Measurements from ENCODE around the gene B4GALNT3. TPM values are rescaled to one million over a fixed set of nuclear protein-coding genes. Genes with fewer than 3 reads are reported as not detected.

Gene B4GALNT3
- total and polyA plus RNA-seq, 2 of the 13 experiments (the other 11 are each of a cell fraction or from before 2014, with no cell fraction given) = 3.2 to 4.4 TPM

DNA sequence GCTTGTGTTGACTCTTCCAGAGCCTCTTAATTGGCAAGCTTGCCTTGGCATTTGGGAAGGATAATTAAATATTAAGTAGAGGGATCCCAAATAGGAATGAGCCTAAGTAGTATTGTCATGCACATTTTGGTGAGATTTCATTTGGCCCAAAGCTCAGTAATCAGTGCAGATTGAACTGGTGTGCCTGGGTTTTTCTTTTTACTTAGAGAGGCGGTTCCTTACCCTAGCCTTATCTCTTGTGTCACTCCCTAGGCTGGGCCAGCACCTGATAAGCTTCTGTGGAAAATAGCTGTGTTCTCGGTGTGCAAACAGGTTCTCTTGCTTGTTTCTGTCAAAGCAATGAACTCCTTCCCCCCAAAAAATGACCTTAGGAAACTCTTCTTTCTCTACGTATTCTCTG lies 9.3 kb upstream of the B4GALNT3 start:
- 22% methylated on average over 3 of the region's 3 CpGs for WGBS (ENCODE audit: low lambda C conversion rate)
- Histone ChIP-seq H3K79me2 (ENCODE audit: insufficient read depth, low read length) (no peaks in the 10 kb centered on the region), H3K4me3 (replicated peaks in 1 of 3; ENCODE audit: insufficient read depth in 1 of 3, low read depth in 2 of 3, low read length in 3 of 3) (no peak overlapping the region), H3K36me3 (replicated peaks in 1 of 2; ENCODE audit: control insufficient read depth in 1 of 2, insufficient read depth in 2 of 2, low read length in 2 of 2) (no peaks in the 10 kb centered on the region), H4K20me1 (ENCODE audit: insufficient read depth, low read length) (no peaks in the 10 kb centered on the region), H3K9ac (ENCODE audit: insufficient read depth, low read depth, low read length) (no peak overlapping the region), H3K4me2 (ENCODE audit: low read depth, low read length) (no peak overlapping the region), H2AFZ (ENCODE audit: low read length) (no peak overlapping the region), H3K4me1 (ENCODE audit: insufficient read depth, low read length) (no peaks in the 10 kb centered on the region), H3K27me3 (ENCODE audit: control insufficient read depth in 1 of 2, insufficient read depth in 2 of 2, low read length in 2 of 2) (no peaks in the 10 kb centered on the region), H3K27ac (ENCODE audit: extremely low read length, insufficient read depth, low read length) (no peak overlapping the region), H3K9me3 (ENCODE audit: low read length) (no peaks in the 10 kb centered on the region)
- no TSS peak for BruUV-seq (replicated peaks)
- ATAC-seq = no peak
- in situ Hi-C loops (cut with HindIII; ENCODE audit: extremely low pct_ligation_motif_present, low pct_unique_long_range_greater_than_20kb) = no loop called here
- no peak for FAIRE-seq
- POLR2A ChIA-PET = interaction anchor here (0.6 kb wide), 1 partner anchor 499 kb away, joined by 3 read pairs; the partner anchor contains the start of gene RAD52
- intact Hi-C loops (cut with micrococcal nuclease; ENCODE audit: unreplicated experiment) = loop anchor here (5.0 kb wide), 1 partner anchor 97 kb away; no protein-coding TSS in a partner anchor
- no peak for DNase-seq (ENCODE audit: low spot score)
- CTCF ChIA-PET (ENCODE audit: low intra/inter-chr PET ratio, low total read pairs) = interaction anchor here (2.5 to 11.2 kb wide), 2 partner anchors 8 to 96 kb away, joined by 11 to 227 read pairs; no protein-coding TSS in a partner anchor
- no peak for TF ChIP-seq ZNF878 (CRISPR knock-in tag; IDR thresholded peaks at IDR 0.05)
- TF ChIP-seq, protein P1, sequence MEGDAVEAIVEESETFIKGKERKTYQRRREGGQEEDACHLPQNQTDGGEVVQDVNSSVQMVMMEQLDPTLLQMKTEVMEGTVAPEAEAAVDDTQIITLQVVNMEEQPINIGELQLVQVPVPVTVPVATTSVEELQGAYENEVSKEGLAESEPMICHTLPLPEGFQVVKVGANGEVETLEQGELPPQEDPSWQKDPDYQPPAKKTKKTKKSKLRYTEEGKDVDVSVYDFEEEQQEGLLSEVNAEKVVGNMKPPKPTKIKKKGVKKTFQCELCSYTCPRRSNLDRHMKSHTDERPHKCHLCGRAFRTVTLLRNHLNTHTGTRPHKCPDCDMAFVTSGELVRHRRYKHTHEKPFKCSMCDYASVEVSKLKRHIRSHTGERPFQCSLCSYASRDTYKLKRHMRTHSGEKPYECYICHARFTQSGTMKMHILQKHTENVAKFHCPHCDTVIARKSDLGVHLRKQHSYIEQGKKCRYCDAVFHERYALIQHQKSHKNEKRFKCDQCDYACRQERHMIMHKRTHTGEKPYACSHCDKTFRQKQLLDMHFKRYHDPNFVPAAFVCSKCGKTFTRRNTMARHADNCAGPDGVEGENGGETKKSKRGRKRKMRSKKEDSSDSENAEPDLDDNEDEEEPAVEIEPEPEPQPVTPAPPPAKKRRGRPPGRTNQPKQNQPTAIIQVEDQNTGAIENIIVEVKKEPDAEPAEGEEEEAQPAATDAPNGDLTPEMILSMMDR (CRISPR knock-in tag; IDR thresholded peaks at IDR 0.05) = no peak
- TF ChIP-seq, protein P2, sequence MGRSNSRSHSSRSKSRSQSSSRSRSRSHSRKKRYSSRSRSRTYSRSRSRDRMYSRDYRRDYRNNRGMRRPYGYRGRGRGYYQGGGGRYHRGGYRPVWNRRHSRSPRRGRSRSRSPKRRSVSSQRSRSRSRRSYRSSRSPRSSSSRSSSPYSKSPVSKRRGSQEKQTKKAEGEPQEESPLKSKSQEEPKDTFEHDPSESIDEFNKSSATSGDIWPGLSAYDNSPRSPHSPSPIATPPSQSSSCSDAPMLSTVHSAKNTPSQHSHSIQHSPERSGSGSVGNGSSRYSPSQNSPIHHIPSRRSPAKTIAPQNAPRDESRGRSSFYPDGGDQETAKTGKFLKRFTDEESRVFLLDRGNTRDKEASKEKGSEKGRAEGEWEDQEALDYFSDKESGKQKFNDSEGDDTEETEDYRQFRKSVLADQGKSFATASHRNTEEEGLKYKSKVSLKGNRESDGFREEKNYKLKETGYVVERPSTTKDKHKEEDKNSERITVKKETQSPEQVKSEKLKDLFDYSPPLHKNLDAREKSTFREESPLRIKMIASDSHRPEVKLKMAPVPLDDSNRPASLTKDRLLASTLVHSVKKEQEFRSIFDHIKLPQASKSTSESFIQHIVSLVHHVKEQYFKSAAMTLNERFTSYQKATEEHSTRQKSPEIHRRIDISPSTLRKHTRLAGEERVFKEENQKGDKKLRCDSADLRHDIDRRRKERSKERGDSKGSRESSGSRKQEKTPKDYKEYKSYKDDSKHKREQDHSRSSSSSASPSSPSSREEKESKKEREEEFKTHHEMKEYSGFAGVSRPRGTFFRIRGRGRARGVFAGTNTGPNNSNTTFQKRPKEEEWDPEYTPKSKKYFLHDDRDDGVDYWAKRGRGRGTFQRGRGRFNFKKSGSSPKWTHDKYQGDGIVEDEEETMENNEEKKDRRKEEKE (IDR thresholded peaks at IDR 0.05) = no peak
- no peak for TF ChIP-seq ZNF558 (CRISPR knock-in tag; IDR thresholded peaks at IDR 0.05; ENCODE audit: borderline replicate concordance)
- no peak for TF ChIP-seq NR2F1 (CRISPR knock-in tag; IDR thresholded peaks at IDR 0.05)
- no peak for TF ChIP-seq CBX5 (CRISPR knock-in tag; IDR thresholded peaks at IDR 0.05; ENCODE audit: borderline replicate concordance)
- TF ChIP-seq, protein P3, sequence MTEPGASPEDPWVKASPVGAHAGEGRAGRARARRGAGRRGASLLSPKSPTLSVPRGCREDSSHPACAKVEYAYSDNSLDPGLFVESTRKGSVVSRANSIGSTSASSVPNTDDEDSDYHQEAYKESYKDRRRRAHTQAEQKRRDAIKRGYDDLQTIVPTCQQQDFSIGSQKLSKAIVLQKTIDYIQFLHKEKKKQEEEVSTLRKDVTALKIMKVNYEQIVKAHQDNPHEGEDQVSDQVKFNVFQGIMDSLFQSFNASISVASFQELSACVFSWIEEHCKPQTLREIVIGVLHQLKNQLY (CRISPR knock-in tag; IDR thresholded peaks at IDR 0.05) = no peak
- TF ChIP-seq CCAR2 (optimal IDR thresholded peaks at IDR 0.05; ENCODE audit: low read depth, low read length) = no peak
- no peak for TF ChIP-seq MEIS1 (CRISPR knock-in tag; IDR thresholded peaks at IDR 0.05; ENCODE audit: borderline replicate concordance)
- TF ChIP-seq, protein P4, sequence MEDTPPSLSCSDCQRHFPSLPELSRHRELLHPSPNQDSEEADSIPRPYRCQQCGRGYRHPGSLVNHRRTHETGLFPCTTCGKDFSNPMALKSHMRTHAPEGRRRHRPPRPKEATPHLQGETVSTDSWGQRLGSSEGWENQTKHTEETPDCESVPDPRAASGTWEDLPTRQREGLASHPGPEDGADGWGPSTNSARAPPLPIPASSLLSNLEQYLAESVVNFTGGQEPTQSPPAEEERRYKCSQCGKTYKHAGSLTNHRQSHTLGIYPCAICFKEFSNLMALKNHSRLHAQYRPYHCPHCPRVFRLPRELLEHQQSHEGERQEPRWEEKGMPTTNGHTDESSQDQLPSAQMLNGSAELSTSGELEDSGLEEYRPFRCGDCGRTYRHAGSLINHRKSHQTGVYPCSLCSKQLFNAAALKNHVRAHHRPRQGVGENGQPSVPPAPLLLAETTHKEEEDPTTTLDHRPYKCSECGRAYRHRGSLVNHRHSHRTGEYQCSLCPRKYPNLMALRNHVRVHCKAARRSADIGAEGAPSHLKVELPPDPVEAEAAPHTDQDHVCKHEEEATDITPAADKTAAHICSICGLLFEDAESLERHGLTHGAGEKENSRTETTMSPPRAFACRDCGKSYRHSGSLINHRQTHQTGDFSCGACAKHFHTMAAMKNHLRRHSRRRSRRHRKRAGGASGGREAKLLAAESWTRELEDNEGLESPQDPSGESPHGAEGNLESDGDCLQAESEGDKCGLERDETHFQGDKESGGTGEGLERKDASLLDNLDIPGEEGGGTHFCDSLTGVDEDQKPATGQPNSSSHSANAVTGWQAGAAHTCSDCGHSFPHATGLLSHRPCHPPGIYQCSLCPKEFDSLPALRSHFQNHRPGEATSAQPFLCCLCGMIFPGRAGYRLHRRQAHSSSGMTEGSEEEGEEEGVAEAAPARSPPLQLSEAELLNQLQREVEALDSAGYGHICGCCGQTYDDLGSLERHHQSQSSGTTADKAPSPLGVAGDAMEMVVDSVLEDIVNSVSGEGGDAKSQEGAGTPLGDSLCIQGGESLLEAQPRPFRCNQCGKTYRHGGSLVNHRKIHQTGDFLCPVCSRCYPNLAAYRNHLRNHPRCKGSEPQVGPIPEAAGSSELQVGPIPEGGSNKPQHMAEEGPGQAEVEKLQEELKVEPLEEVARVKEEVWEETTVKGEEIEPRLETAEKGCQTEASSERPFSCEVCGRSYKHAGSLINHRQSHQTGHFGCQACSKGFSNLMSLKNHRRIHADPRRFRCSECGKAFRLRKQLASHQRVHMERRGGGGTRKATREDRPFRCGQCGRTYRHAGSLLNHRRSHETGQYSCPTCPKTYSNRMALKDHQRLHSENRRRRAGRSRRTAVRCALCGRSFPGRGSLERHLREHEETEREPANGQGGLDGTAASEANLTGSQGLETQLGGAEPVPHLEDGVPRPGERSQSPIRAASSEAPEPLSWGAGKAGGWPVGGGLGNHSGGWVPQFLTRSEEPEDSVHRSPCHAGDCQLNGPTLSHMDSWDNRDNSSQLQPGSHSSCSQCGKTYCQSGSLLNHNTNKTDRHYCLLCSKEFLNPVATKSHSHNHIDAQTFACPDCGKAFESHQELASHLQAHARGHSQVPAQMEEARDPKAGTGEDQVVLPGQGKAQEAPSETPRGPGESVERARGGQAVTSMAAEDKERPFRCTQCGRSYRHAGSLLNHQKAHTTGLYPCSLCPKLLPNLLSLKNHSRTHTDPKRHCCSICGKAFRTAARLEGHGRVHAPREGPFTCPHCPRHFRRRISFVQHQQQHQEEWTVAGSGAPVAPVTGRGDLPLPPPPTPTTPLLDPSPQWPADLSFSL (CRISPR knock-in tag; IDR thresholded peaks at IDR 0.05) = no peak
- no peak for TF ChIP-seq MTF1 (CRISPR knock-in tag; IDR thresholded peaks at IDR 0.05)
